Peyer's patch (tissue), 4 donors: Measurements from ENCODE around the gene HOXC5. TPM values are rescaled to one million over a fixed set of nuclear protein-coding genes. Genes with fewer than 3 reads are reported as not detected.

Experiments
- DNase-seq, 3 donors: peaks; one replicate each; pipeline ENCODE4 v3.0.0-alpha.2; 2017 to 2019
- H3K27ac ChIP-seq, 4 donors: fragments of 200-600 bp; sonication (generic); one replicate each; pipeline ENCODE4 v1.5.1; 2016 to 2019
- H3K27me3 ChIP-seq, 2 donors: fragments of 200-600 bp; sonication (generic); one replicate each; pipeline ENCODE4 v1.5.1; 2019
- H3K36me3 ChIP-seq, 3 donors: fragments of 200-600 bp; sonication (generic); one replicate each; pipeline ENCODE4 v1.5.1; 2016 to 2019
- H3K4me1 ChIP-seq, 4 donors: fragments of 200-600 bp; sonication (generic); one replicate each; pipeline ENCODE4 v1.5.1; 2016 to 2019
- H3K4me3 ChIP-seq, 4 donors: fragments of 200-600 bp; sonication (generic); 1 replicate in 3 of 4; 2 replicates in 1 of 4; pipeline ENCODE4 v1.5.1; 2016 to 2019; ENCODE audit warnings: mild to moderate bottlenecking in 1 of 4
- H3K9me3 ChIP-seq, 4 donors: fragments of 200-600 bp; sonication (generic); one replicate each; pipeline ENCODE4 v1.5.1; 2016 to 2019; ENCODE audit warnings: mild to moderate bottlenecking in 1 of 4
- CTCF ChIP-seq, 6 experiments: fragments of 450-650 bp in 4 of 6; fragments of 200-600 bp in 2 of 6; sonication (generic) in 1 of 6; IDR thresholded peaks; one replicate each; pipeline ENCODE4 v1.5.1; 2017 to 2019; ENCODE audit warnings: antibody characterized with exemption in 6 of 6, mild to moderate bottlenecking in 3 of 6, moderate library complexity in 1 of 6
- POLR2A ChIP-seq, 2 donors: fragments of 450-650 bp; IDR thresholded peaks; one replicate each; pipeline ENCODE4 v1.5.1; 2017; ENCODE audit warnings: antibody characterized with exemption in 2 of 2, mild to moderate bottlenecking in 2 of 2, moderate library complexity in 2 of 2
- total RNA-seq, 4 donors: library from RNA; depleted of rRNA; stranded (reverse); fragments of >200 nt; gene quantifications; one replicate each; pipeline ENCODE4 v1.1.0, GENCODE V29; 2016

The HOXC5 gene
- total RNA-seq, 4 donors from 2014 or later = not detected

GRCh38 chr12:54026640-54027441 lies 6.0 kb upstream of the HOXC5 start:
- TF ChIP-seq CTCF (IDR thresholded peaks at IDR 0.05) (no peak), POLR2A (IDR thresholded peaks at IDR 0.05) (no peak)
- Histone ChIP-seq H3K9me3 (no peaks in the 10 kb centered on the region), H3K4me3 (peak overlapping the region in 1 of 4 donors; percentile 18), H3K27ac (peak overlapping the region; percentile 40 to 94 (median 43)), H3K4me1 (peaks cover 0 to 33% (median 0%) of the 10 kb centered on the region in 4 donors), H3K27me3 (peaks cover 0 to 8% of the 10 kb centered on the region in 2 donors), H3K36me3 (no peaks in the 10 kb centered on the region)
- no peak for DNase-seq

- H3K36me3 ChIP-seq = no peaks in the 10 kb centered on the region
- H3K27ac ChIP-seq = peak overlapping the region; percentile 1 to 94 (median 32)
- H3K4me3 ChIP-seq = peak overlapping the region in 1 of 4 donors; percentile 48
- no peak for DNase-seq
- H3K27me3 ChIP-seq = peaks cover 0 to 8% of the 10 kb centered on the region in 2 donors
- TF ChIP-seq POLR2A (IDR thresholded peaks at IDR 0.05) = no peak
- TF ChIP-seq CTCF (IDR thresholded peaks at IDR 0.05) = no peak
- no peaks in the 10 kb centered on the region for H3K9me3 ChIP-seq
- peaks cover 0 to 38% (median 0%) of the 10 kb centered on the region in 4 donors for H3K4me1 ChIP-seq
Measured at GRCh38 chr12:54027442-54027786, 5.4 kb upstream of the HOXC5 start.

GRCh38 chr12:54028314-54029201 lies 4.3 kb upstream of the HOXC5 start, which contains the start of gene HOXC6:
HOXC6 (plus strand) TSS chr12:54028440; CDS start chr12:54028522, 82 bp downstream.
- DNase-seq = no peak
- TF ChIP-seq POLR2A (IDR thresholded peaks at IDR 0.05) (no peak), CTCF (IDR thresholded peaks at IDR 0.05) (no peak)
- Histone ChIP-seq H3K4me3 (peak within 1 kb of the TSS in 3 of 4 donors; percentile 9 to 48 (median 32)), H3K36me3 (no peaks in the 10 kb centered on the region), H3K27ac (peak within 1 kb of the TSS; percentile 1 to 94 (median 47)), H3K4me1 (peaks cover 0 to 44% (median 2%) of the 10 kb centered on the region in 4 donors), H3K9me3 (peaks cover 0 to 4% (median 0%) of the 10 kb centered on the region in 4 donors), H3K27me3 (peaks cover 0 to 13% of the 10 kb centered on the region in 2 donors)

GRCh38 chr12:54029529-54030441 lies 3.1 kb upstream of the HOXC5 start:
- DNase-seq = peak in 1 of 3 donors; percentile 46
- Histone ChIP-seq H3K9me3 (peaks cover 0 to 4% (median 0%) of the 10 kb centered on the region in 4 donors), H3K27ac (peak overlapping the region in 3 of 4 donors; percentile 46 to 94 (median 74)), H3K4me3 (peak overlapping the region in 2 of 4 donors; percentile 32 to 48), H3K4me1 (peaks cover 0 to 44% (median 9%) of the 10 kb centered on the region in 4 donors), H3K36me3 (no peaks in the 10 kb centered on the region), H3K27me3 (peaks cover 0 to 13% of the 10 kb centered on the region in 2 donors)
- TF ChIP-seq POLR2A (IDR thresholded peaks at IDR 0.05) (no peak), CTCF (IDR thresholded peaks at IDR 0.05) (no peak)
